AG08395 (cell line): ENCODE measurements around the gene BRF1.

ENCODE experiments used
- DNase-seq: peaks from one replicate; pipeline ENCODE4 v3.0.0; 2012; ENCODE audit warnings: mixed read lengths, low spot score

Gene BRF1

DNA sequence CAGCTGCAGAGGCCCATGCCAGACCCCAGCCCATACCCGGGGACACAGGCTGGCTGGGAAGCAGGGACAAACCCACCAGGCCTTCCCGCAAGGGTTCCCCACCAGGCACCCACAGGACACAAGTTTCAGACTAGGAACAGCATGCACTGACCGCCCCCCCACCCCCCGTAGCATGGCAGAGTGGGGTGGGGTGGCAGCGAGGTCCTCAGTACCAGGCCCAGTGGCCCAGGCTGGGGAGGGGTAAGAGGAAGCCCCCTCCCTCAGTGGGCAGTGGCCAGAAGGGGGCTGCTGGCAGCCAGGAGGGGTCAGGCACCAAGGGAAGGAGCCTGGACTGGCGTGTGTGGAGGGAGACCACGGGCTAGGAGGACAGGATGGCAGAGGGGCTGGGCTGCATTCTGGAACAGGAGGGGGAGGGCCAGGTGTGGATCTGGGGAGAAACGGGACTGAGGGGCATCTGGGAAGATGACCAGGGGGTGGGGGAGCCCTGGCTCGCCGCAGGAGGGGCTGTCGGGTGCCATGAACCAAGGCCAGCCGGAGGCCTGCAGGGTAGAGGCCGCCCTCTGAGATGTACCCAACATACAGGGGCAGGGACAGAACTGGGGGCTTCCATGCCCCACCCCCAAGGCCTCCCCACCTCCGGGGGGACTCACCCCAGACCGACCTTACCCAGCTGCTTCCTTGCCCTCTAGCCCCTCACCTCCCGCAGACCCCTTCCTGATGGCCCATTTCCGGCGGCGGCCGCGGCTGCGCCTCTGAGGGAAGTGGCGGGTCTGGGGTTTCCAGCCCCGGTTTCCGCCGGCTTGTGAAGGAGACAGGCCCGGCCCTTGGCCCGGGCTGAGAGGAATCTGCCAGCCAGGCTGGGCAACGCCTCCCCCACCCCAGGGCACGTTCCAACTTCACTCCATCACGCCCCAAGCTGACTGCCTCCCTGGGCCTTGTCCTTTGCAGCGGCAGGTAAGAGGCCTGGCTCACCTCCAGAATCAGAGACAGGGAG, 126.6 kb downstream of the BRF1 start:
- DNase-seq: no peak

GRCh38 chr14:105173145-105173544, 127.7 kb downstream of the BRF1 start:
- no peak for DNase-seq

- no peak for DNase-seq
These were observed 128.3 kb downstream of the BRF1 start for GRCh38 chr14:105172476-105172875.

- DNase-seq: no peak
These were observed 129.7 kb downstream of the BRF1 start for GRCh38 chr14:105171004-105171673.

GRCh38 chr14:105169776-105170655, 130.8 kb downstream of the BRF1 start:
- DNase-seq: no peak

DNA sequence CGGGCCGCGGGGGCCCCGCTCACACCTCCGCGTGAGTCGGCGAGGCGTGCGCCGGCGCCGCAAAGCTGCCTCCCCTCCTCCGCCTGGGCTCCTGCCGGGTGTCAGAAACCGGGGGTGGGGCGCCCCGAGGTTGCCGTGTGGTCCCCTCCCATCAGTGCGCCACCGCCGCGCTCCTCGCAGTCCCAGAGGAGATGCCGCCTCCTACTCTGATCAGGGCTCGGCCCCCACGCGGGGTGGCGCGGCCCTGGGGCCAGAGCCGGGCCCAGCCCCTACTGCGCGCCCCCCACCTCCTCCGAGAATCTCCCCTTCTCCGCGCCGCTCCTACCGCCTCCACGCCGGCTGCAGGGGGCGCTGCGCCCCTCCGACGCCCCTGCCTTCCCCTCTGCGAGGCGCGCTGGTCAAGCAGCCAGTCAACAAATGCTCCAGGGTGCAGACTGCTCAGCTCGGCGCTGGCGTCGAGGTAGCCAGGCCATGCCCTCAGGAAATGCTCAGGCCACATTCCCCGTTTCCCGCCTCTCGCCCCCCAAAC, 131.8 kb downstream of the BRF1 start:
- DNase-seq: no peak

GRCh38 chr14:105168496-105168978, 132.3 kb downstream of the BRF1 start, which contains the start of gene JAG2:
JAG2 (minus strand) TSS chr14:105168776; CDS start chr14:105168420, 356 bp downstream.
- DNase-seq: no peak

- no peak for DNase-seq
These were observed 132.7 kb downstream of the BRF1 start for GRCh38 chr14:105168093-105168420.

GRCh38 chr14:105167303-105168092, 133.3 kb downstream of the BRF1 start:
- no peak for DNase-seq

DNA sequence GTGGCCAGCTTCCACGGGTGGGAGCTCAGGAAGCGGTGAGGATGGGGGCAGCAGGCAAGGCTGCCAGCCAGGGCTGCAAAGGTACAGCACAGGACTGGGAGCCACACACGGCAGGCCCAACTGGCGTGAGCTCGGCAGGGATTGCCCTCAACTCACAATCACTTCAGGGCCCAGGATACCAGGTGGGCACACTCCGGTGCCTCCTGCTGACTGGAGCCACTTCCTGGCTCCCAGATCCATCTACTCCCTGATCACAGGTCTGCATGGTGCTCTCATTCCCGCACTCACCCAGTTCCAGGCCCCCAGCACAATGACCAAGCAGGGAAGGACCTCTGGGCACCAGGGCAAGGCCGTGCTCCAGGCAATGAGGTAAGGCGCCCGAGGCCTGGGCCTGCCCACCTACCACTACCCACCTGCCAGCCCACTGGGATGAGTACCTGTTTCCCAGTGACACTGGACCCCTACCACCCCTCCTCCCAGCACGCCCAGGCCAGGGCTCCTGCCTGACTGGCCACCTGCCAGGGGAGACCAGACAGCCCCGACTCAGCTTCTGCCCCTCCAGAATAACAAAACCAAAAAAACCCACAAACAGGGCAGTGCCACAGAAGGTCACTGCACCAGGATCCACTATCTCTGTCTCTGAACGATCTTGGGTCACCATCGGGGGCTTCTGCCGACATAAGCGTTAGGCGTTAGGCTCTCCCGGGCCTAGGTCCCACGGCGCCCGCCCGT, 134.1 kb downstream of the BRF1 start:
- no peak for DNase-seq

DNA sequence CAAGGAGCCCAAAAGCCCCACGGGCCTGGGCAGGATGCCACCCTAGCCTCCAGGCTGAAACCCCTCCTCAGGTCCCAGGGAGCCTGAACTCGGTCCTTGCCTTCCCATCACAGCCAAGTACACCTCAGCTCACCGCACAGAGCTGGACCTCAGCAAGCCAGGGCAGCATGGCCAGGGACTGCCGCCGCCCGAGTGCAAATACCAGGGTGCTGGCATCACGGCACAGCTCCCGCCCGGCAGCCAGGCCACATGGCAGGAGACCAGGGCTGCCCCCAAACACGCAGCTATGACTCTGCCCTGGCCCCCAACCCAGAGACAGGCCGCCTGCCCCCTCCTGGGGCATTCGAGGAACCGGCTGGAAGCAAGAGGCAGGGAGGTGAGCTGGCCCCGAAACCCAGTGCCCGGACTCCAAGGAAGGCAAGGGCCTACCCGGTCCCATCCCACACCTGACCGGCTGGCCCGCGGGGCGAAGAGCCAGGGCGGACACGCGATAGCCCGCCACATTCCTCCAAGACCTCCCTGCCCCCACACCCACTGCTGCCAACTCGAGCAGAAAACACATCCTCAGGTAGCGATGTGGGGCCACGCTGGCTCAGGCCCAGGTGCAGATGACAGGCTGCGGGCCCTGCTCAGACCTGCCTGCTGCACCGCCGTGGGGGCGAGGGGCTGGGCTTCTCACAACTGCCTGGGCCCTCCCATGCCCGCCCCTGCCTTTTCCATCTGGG, 134.9 kb downstream of the BRF1 start:
- DNase-seq: no peak

DNA sequence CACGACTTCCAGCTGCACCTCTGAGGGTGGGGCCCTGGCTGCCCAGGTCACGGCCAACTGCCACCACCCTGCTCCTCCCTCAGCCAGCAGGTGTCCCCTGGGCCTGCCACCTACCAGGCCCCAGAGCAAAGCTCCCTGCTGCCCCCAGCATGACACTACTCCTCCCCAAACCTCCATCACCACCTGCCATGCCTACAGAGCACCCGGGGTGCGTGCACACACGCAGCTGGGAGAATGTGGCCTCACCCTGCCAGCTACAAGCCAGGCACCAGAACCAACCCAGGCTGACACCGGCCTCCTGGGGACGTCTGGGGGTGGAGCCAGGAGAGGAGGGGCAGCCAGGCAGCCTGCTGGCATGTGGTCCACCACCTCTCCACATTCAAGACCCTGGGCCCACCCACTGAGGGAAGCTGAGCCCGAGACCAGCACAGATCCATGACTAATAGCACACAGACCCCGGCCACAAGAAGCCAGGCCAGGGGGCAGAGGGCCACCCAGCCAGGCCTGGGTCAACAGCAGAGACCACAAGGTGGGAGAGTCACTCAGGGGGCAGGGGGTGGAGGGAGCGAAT, 135.6 kb downstream of the BRF1 start:
- no peak for DNase-seq

- no peak for DNase-seq
These were observed 137.6 kb downstream of the BRF1 start for GRCh38 chr14:105163040-105163742.

- DNase-seq: no peak
These were observed 138.2 kb downstream of the BRF1 start for GRCh38 chr14:105162669-105162979.

GRCh38 chr14:105161964-105162668, 138.7 kb downstream of the BRF1 start:
- peak; percentile 42 for DNase-seq

DNA sequence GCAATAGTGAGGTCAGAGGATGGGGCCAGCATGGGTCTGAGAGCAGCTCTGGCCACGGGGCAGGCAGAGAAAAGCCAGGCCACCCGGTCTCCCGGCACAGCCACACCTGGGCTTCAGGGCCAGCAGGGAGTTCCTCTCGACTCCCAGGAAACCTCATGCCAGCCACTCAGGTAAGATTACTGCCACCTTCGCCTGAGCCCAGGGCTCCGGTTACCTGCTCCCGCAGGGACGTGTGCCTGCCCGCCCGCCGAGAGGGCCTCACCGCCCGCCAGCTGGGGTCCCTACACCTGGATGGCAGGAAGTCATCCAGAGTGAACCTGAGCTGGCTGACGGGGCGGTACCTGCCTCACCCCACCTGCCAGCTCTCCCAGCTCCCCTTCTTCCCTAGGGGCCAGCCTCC, 139.5 kb downstream of the BRF1 start:
- DNase-seq: no peak

GRCh38 chr14:105160776-105161175, 140.0 kb downstream of the BRF1 start:
- no peak for DNase-seq

- no peak for DNase-seq
These were observed 141.5 kb downstream of the BRF1 start for GRCh38 chr14:105159344-105159743.
